Pons (tissue), 1 donor: ENCODE measurements around the gene TSHZ1.

Source experiments
- DNase-seq: peaks from one replicate; pipeline ENCODE4 v3.0.0-alpha.2; 2016; ENCODE audit warnings: low spot score

The TSHZ1 gene

DNA sequence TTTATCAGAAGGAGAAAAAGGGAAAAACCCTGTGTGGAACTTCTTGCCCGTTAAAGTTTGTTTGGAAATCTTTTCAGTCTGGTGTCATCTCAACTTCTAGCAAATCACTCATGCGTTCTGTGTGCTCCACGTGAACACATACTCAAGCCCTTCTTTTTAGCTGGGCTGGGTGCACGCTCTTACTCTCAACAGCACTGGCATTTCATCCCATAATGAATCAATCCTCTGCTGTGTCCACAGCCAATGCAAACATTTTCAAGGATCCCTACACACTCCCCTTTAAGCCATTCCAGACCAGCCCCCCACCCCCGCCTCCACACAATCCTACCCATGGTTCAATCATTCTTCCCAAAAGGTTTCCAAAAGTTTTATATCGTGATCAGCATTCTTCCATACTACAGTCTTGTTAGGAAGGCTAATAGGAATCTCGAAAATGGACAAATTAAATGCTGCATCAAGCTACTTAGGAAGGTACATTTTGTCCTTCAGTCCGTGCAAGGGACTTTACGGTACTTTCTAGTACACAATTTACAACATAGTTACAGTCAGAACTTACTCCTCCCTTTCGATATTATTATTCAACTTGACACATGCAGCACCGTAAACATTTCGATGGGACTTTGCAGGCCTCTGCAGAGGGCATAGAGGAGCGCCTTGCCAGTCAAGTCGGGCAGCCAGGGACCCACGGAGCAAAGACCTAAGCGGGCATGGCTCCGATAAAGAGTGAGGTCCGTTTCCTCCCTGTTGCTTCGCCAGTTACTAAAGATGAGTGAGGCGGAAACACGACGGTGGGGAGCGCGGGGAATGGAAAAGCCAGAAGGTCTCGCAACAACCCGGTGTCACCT is 3.1 kb upstream of the TSHZ1 start:
- DNase-seq, result no peak

DNA sequence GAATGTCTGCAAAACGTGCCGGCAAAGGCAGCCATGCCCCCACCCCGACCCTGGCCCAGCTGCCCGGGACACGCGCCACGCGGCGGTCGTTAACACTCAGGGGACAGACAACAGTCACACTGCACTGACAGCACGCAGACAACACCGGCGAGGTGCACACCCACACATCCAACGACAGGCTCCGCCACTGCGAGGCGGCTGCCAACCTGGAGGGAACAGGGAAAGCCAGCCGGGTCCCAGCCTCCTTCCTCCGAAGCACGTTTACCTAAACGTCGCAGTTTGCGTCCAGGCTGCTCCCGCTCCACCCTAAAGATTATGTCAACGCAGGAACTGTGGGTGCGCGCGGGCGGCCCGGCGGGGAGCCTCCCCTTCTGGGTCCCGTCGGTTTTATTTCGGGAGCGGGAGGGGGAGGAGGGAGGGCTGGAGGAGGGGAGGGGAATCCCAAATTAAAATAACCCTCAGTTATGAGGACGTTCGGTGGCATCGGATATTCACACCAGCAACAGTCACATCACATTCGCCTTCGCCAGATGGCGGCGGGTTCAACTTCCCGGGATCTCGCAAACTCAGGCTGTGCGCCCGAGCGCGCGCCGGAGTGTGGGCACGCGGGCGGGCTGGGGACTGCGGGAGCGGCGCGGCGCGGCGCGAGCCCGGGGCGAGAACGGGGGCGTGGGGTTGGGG is 2.3 kb upstream of the TSHZ1 start:
- DNase-seq, result no peak

DNA sequence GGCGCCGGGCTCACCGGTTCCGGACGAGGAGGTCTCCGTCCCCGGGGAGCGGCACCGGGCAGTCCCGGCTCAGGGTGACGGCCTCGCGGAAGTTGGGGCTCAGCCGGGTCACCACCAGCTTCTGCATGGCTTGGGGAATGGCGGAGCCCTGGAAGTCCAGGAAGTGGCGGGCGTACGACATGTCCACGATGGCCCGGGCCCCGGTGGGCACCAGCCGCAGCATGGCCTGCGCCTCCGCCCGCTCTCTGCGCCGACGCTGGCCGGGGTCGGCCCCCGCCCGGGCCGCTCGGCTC is 1.8 kb upstream of the TSHZ1 start:
- DNase-seq, result no peak

DNA sequence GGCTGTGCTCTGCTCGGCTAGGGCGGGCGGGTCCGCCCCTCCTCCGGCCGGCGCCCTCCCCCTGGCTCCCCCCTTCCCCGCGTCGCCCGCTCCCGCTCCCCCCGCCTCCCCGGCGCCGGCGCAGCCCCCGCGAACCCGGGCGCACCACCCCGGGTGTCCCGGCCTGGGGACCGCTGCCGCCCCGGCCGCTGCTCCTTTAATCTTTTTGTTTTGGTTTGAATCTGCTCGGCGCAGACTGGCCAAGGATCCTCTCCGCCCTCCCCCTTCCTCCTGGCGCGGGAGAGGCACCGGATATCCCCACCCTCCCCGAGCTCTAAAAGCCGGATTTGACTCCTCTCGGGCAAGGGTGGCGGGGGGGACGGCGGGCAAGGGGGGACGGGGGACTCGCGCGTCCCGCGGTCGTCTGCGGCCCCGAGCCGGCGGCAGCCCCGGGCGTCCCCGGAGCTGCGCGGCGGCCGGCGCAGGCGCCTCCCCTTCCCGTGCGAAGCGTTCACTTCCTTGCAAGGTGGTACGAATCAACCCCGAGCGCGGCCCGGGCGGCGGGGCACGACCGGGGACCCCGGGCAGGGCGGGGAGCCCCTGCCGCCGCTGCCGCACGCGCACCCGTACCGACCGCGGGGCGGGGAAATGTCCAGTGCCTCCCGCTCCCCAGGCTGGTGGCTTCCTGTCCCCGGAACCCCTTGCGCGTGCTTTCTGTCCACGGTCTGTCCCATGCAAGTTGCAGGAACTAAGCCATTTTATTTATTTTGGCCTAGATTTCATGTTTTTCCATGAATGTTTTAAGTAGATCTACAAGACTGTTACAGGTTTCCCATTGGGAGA is 1.3 kb upstream of the TSHZ1 start, which contains the start of gene PTGR3:
PTGR3 (minus strand) TSS at position 11 of the 822 bp plus-strand sequence. CDS start 81 bp downstream, outside the sequence.
- peak; percentile 80 for DNase-seq

DNA sequence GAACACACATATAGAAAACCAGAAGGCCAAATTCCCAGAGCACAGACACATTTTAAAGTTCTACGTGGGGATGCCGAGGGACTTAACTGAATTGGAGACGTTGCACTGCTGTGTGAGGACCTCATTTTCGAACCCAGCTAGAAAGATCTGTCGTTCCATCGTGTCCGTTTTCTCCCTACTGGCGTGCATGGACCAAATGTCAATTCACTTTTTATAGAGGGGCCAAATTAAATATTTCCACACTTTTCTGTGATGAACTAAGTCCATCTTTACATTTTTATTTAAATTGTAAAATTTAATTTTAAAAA is 692 bp upstream of the TSHZ1 start:
- no peak for DNase-seq

DNA sequence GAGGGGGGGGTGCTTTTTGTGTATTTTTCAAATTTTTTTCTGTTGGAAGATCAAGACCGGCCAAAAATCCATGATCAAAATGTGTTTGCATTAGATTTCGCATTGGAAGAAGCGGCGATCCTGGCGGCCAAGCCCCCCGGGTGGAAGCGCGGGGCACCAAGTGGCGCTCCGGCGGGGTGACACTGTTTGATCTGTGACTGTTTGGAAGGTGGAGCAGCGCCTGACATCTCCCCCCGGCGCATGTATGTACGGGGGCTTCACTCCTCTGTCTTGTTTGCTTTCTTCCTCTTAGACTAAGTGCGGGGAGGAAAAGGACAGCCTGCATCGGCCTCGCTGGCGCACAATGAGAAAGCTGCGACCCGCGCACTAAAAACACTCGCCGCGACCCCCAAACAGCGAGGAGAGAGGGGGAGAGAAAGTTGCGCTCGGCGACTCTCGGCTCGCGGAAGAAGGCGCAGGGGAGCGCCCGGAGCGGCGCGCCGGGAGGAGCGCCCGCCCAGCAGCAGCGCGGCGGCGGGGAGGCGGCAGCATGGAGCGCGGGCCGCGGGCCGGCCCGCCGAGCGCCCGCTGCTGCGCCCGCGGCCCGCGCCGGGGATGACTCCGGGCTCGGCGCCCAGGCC is 515 bp downstream of the TSHZ1 start:
- no peak for DNase-seq

DNA sequence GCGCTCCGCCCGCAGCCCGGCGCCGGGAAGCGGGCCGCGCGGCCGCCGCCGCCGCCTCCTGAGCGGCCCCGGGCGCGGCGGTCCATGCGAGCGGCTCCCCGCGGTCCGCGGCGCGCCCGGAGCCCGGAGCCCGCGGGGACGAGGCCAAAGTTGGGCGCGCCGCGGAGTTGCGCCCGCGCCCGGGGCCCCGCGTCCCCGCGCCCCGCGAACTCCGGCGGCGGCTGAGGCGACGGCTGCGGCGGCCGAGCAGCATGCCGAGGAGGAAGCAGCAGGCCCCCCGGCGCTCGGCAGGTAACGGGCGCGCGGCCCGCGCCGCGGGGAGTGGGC is 992 bp downstream of the TSHZ1 start:
- no peak for DNase-seq

DNA sequence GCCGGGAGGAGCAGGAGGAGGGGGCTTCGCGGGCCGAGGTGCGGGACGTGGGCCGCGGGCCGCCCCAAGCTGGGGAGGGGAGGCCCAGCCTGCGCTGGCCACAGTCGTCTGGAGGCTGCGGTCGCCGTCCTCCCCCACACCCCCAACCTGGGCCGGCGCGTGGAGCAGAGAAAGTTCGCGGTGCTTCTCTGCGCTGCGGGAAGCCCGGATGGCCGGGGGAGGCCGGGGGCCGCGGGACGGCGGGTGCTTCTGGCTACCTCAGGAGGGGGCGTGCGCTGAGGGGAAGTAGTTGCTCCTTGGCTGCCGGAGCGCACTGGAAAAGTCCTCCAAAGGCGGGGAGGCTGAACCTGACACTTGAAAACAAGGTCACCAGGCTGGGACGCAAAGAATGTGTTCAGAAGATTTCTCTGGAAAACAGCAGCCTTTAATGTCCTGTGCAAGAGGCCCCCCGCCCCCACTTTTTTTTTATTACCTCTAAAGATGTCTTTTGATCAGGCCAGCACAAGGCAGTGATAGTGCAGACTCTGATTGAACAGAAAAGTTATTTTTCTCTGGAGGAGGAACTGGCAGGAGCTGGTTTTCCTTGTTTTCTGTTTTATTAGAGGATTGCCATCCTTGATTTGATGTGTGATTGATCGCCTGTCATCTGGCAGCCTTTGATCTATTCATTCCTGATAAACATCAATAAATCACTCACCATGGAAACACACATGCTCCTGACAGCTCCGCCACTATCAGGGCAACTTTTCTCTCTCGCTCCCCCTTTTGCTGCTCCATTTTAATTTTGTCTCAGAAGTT is 1.6 kb downstream of the TSHZ1 start:
- DNase-seq, result no peak

DNA sequence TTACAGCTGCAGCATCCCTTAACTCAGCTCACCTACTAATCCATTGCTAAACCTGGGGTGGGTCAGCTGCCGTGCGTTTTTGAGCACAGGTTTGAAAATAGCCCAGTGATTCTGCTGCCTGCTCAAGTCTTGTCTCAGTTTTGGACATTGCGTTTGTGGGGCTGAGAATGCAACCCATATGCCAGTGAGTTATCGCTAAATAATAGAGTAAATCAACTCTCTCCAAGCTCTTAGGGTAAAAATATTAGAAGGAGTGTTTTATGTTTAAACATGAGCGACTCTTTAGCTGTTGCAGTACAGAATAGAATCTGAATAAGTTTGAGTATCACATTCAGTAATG is 2.1 kb downstream of the TSHZ1 start:
- no peak for DNase-seq

DNA sequence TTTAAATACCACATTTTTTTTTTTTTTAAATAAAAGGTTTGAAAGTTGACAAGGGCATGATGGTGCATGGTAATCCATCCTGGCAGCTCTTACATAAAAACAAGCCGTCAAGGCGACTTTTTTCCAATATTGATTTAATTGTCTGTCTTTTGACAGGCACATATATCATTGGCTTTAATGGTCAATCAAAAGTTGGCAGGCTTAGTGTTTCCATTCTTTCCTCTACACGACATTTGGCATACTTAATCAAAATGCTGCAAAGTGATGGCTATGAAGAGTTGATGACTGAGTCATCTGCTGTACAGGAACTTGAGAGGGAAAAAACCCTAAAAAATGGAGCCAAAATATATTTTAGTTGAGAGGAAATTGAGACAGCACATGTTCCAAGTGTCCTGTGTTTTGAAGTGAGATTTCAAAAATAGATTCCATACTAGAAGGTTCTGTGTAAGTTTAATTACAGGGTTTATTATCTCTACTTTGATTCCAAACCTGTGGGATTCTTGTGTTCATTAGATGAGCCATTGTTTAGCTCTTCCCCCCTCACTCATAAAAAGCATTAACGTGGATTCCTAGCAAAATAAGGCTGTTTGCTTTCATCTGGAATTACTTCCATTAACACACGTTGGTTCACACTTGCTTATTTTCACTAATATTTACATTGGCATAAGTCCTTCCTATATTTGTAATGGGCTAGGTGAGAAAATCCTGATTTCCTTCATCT is 3.2 kb downstream of the TSHZ1 start:
- no peak for DNase-seq

DNA sequence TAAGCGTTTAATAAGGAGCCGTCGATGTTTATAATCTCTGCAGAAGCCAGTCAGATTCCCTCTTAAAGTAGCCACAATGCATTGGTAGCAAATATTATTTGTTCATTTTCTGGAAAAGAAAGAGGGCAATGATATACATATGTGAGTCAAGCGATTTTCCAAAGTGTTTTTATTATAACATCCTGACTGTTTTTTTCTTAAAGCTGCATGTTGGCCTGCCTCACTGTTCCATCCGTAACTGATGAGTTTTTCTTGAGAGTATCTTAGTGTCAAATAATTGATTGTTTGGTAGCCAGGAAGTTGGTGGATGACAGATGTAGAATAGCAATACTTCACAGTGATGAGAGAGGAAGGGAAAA is 3.7 kb downstream of the TSHZ1 start:
- no peak for DNase-seq

DNA sequence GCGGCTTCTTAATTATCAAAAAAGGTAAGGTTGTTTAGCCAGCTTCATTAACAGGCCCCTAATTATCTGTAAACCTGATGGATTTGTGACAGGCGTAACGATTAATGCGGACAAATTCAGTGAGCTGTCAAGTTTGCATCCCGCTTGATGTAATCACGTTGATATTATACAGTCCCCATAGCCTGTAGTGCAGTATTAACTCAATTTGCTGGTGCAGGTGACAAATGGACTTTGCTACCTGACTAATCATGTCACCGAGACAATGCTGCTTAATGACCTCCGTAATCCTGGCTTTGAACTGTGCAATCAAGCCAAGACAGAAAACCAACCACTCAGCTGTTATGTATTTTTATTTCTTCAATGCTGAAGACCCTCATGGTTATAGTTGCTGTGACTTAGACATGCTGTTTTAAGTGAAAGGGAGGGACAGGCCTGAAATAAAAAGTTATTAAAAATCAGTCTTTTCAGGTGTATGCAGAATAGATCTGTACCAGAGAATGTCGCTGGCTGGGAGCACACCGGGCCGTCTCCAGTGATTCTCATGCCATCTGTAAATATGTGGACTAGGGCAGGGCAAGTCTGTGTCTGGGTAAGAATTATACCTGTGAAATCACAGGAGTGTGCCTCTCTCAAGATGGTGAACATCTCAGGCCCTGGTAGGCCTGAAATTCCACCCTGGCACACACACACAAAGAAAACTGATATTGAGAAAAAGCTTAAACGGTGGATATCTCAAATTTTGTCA is 4.3 kb downstream of the TSHZ1 start:
- no peak for DNase-seq

DNA sequence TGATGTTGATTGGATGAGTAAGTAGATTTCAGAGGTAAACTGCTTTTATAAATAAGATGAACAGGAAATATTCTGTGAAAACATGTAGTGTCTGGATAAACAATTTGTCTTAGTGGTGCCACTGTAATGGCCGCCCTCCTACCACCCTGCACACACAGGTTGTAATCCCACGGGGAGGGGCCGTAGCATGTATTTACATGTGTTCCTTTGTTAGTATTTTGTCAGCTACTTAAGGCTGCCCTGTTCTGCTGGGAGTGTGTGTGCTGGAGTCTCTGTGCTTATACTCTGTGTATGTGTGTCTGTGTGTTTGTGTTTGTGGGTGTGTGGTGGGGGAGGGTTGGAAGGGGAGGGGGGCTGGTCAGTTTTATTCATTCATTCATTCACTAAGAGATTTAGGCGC is 5.1 kb downstream of the TSHZ1 start:
- no peak for DNase-seq

DNA sequence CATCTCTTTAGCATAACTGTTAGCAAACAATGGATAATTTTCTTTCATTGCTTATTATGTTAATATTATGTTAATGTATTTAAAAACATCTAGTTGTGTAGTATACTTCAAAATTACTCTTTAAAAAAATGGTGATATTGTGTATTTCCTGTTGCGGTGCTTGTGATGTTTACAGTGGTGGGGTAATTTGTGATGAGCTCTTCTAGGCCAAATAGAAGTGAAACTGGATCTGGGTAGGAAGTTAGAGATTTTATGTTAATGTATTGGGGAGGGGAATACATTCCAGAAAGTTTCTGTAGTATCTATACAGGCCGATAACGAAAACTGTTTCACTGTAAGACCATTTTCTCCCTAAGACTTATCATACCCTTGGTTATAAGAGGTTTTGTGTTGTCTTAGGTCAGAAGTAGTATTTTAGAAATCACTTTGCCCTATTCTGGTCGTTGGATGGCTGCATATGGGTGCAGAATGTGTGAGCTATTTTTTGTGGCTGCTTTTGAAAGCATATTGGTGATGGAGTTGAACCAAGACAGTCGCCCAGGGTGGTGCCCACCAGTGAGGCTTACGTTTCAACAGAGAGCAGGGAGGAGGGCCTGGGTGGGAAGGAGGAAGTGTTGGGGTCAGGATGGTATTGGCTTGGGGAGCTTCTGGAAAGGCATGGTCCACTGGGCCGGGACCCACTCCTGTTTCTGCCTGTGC is 5.8 kb downstream of the TSHZ1 start:
- no peak for DNase-seq

DNA sequence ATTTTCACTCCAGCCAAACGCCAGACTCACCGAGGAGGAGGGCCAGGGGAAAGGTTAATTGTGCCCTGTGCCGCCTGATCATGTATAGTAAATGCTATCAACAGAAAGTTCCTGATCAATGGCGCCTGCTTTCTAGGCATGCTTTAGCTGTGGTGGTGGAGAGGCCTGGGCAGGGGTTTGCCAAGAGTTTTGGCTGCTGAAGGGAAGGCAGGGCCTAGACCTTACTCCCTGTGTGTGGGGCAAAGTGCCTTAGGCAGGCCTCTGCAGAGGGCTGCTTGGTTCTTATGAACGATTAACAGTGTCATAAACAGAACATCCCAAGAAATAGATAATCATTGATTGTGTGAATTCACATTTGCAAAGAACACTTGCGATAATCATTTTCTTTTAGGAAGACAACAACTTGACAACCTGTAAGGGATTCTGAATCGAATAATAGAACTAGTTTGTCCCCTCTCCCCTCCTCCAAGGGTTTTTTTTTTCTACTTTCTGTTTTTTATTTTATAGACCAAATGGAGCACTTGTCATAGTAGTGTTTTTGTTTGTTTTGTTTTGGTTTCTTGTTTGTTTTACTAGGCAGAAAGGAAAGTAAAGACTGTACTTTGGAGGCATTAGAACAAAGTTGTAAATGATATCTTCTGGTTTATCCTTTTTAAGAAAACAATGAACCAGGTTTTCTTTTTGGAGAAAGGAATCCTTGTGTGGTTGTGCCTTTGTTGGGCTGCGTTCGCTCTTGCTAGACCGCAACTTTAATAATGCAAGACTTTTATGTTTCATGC is 6.5 kb downstream of the TSHZ1 start:
- DNase-seq, result no peak

DNA sequence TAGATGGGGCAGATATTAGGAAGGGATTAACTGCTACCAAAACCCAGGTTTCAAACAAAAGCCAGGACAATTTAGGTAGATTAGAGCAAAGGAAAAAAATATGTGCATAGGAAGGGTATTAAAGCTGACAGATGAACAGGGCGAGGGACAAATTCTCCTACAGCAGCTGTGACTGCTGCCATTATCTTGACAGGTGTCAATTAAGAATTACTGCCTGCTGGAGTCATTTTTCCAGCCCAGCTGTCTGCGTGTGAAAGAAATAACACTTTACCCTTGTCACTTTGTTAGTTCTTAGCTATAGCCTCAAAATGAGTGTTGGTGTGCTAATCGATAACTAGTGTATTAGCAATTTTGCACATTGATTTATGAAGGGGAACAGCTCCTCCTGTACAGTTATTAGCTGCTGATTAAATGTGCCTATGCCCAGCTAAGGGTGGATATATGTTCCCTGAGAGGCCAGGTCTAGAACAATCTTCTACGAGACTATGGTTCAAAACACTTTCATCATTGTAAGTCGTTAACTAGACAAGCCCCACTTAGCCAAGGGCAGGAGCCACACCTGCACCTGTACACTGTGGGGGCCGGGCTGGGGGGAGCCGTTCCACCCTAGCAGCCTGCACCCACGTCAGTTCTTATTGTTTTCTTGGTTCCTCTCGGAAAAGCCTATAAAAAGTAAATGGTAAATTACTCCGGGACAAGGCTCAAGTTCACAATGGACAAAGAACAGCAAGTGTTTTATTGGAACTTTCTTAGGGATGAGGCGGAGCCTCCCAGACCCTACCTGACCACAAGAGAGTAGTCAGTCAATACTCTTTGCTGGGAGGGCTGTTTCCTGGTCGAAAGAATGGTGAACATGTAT is 7.7 kb downstream of the TSHZ1 start:
- DNase-seq, result no peak

DNA sequence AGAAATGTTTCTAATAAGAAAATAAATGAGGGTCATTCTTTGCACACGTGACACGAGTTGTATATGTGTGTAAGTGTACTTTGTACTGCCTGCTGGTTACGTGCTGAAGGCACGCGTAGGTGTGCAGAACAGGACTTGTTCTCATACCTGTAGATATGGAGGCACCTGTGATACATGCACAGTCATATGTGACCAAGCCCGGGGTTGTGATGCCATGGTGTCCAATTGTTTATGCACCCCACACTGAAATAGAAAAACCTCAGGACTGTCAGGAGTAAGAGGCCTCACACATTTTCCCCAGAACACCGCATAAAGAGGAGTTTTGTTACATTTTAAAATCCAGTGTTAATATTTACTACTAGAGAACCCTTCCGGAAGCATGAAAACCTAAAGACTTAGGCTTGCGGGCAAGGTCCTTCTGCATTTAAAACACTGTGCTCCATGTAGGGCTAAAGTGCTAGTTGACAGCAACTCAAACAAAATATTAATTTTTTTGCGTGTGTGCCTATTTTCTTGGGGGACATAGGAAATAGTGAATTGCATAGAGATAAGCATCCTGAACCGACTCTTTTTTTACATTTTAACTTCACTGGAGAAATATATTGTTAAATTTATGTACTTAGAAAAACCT is 9.3 kb downstream of the TSHZ1 start:
- DNase-seq, result no peak
